Liver (tissue), 9 donors: ENCODE results near the gene ALDH2. TPM values are rescaled to one million over a fixed set of nuclear protein-coding genes. Genes with fewer than 3 reads are reported as not detected.
"Not testable (repeated sequence)": the region's sequence is repeated elsewhere in the genome, so short reads cannot be mapped to it uniquely, and the experiment has no call there.

Experiments used
- DNase-seq: peaks from one replicate; pipeline ENCODE4 v3.0.0-alpha.2; 2017; ENCODE audit warnings: low spot score
- H3K27ac ChIP-seq, 2 donors: one replicate each; pipeline ENCODE4 v1.7.0; 2013; ENCODE audit warnings: inconsistent platforms in 2 of 2, low read length in 2 of 2, control low read depth in 1 of 2, low read depth in 1 of 2, mild to moderate bottlenecking in 1 of 2
- H3K27me3 ChIP-seq, 4 donors: one replicate each; pipeline versions ENCODE4 v1.6.1 to v1.7.0; 2013; ENCODE audit warnings: low read length in 3 of 4, inconsistent platforms in 1 of 4, mild to moderate bottlenecking in 1 of 4, moderate library complexity in 1 of 4; ENCODE audit not compliant: control insufficient read depth in 4 of 4, insufficient read depth in 4 of 4
- H3K36me3 ChIP-seq, 4 donors: one replicate each; pipeline versions ENCODE4 v1.6.1 to v1.7.0; 2013; ENCODE audit warnings: low read length in 3 of 4, mild to moderate bottlenecking in 3 of 4, low read depth in 1 of 4, moderate library complexity in 1 of 4; ENCODE audit not compliant: control insufficient read depth in 4 of 4, insufficient read depth in 3 of 4
- H3K4me1 ChIP-seq, 4 donors: one replicate each; pipeline versions ENCODE4 v1.6.1 to v1.7.0; 2013; ENCODE audit warnings: low read length in 3 of 4, mild to moderate bottlenecking in 3 of 4, moderate library complexity in 1 of 4; ENCODE audit not compliant: control insufficient read depth in 4 of 4, insufficient read depth in 4 of 4
- H3K4me3 ChIP-seq, 3 donors: one replicate each; pipeline versions ENCODE4 v1.6.1 to v1.7.0; 2013; ENCODE audit warnings: low read length in 3 of 3, control low read depth in 1 of 3, low read depth in 1 of 3, mild to moderate bottlenecking in 1 of 3
- H3K9ac ChIP-seq, 2 donors: one replicate each; pipeline ENCODE4 v1.7.0; 2013; ENCODE audit warnings: low read length in 2 of 2, mild to moderate bottlenecking in 2 of 2, moderate library complexity in 2 of 2, control low read depth in 1 of 2, low read depth in 1 of 2
- H3K9me3 ChIP-seq, 4 donors: one replicate each; pipeline versions ENCODE4 v1.6.1 to v1.7.0; 2013; ENCODE audit warnings: low read length in 3 of 4; ENCODE audit not compliant: control insufficient read depth in 4 of 4
- EGR1 ChIP-seq, 2 donors: IDR thresholded peaks; 2 replicates each; pipeline ENCODE4 v1.6.1; 2016 to 2018; ENCODE audit warnings: antibody characterized with exemption in 2 of 2, low read depth in 2 of 2
- JUND ChIP-seq, 2 donors: IDR thresholded peaks; 2 replicates each; pipeline ENCODE4 v1.6.1; 2016; ENCODE audit warnings: antibody characterized with exemption in 2 of 2
- MAX ChIP-seq: IDR thresholded peaks from 2 replicates; pipeline ENCODE4 v1.6.1; 2016; ENCODE audit warnings: antibody characterized with exemption
- NR2F2 ChIP-seq: IDR thresholded peaks from 2 replicates; pipeline ENCODE4 v1.6.1; 2016; ENCODE audit warnings: antibody characterized with exemption
- RAD21 ChIP-seq, 2 donors: IDR thresholded peaks; 2 replicates each; pipeline ENCODE4 v1.6.1; 2016; ENCODE audit warnings: antibody characterized with exemption in 2 of 2, mild to moderate bottlenecking in 2 of 2
- REST ChIP-seq: IDR thresholded peaks from 2 replicates; pipeline ENCODE4 v1.6.1; 2016; ENCODE audit warnings: antibody characterized with exemption, mild to moderate bottlenecking
- SP1 ChIP-seq: IDR thresholded peaks from 2 replicates; pipeline ENCODE4 v1.6.1; 2018; ENCODE audit warnings: antibody characterized with exemption, mild to moderate bottlenecking
- YY1 ChIP-seq: IDR thresholded peaks from 2 replicates; pipeline ENCODE4 v1.6.1; 2016; ENCODE audit warnings: antibody characterized with exemption, mild to moderate bottlenecking
- WGBS: extraction: QIAGEN DNeasy Blood & Tissue Kit; methylation state at CpG from one replicate; pipeline ENCODE4 v1.1.7; 2013; 5-methylcytosine and 5-hydroxymethylcytosine counted together
- polyA plus RNA-seq, 2 donors: library from polyadenylated mRNA; stranded (reverse) in 1 of 2; unstranded in 1 of 2; fragments of 200-250 nt in 1 of 2; fragments of >200 nt in 1 of 2; fragmentation: Nextera tagmentation in 1 of 2; extraction: Ambion mirVana in 1 of 2; gene quantifications; one replicate each; pipeline versions ENCODE4 v1.2.1 to v1.2.3, GENCODE V29; 2013 to 2015
- total RNA-seq, 2 donors: library from RNA; depleted of rRNA; stranded (reverse); fragments of >200 nt; gene quantifications; one replicate each; pipeline ENCODE4 v1.2.3, GENCODE V29; 2014
- TF ChIP-seq, protein P1 (sequence below): IDR thresholded peaks from 2 replicates; pipeline ENCODE4 v1.6.1; 2016; ENCODE audit warnings: antibody characterized with exemption
- donor health status: healthy.
- donor health status: healthy.
- donor health status: healthy.
- donor health status: healthy.
- donor health status: healthy.

ALDH2 gene
- total RNA-seq, result 100 to 1,000 TPM in 1 of 2 donors, 10 to 100 TPM in 1; 93.1 to 333 TPM
- polyA plus RNA-seq, result 100 to 1,000 TPM; 813 to 849 TPM

GRCh38 chr12:111766608-111767361 lies at the start of gene ALDH2:
Gene ALDH2, plus strand, starts transcription at chr12:111766933. Its CDS starts 50 bp downstream, at chr12:111766983.
- H3K9me3 ChIP-seq, result no peaks in the 10 kb centered on the region
- H3K9ac ChIP-seq, result peak within 1 kb of the TSS; percentile 81 to 93
- H3K27me3 ChIP-seq, result no peaks in the 10 kb centered on the region
- H3K4me1 ChIP-seq, result peaks cover 6 to 47% (median 41%) of the 10 kb centered on the region in 4 donors
- peak; percentile 78 for DNase-seq
- peaks cover 0 to 6% (median 2%) of the 10 kb centered on the region in 4 donors for H3K36me3 ChIP-seq
- peak within 1 kb of the TSS; percentile 94 to 95 for H3K27ac ChIP-seq
- TF ChIP-seq REST (peak; percentile 38), EGR1 (IDR thresholded peaks at IDR 0.05; ENCODE audit: low read depth in 2 of 2) (no peak), SP1 (peak; percentile 63)
- H3K4me3 ChIP-seq, result peak within 1 kb of the TSS; percentile 88 to 97 (median 96)
- WGBS, result 1% methylated on average over 73 of the region's 73 CpGs

DNA sequence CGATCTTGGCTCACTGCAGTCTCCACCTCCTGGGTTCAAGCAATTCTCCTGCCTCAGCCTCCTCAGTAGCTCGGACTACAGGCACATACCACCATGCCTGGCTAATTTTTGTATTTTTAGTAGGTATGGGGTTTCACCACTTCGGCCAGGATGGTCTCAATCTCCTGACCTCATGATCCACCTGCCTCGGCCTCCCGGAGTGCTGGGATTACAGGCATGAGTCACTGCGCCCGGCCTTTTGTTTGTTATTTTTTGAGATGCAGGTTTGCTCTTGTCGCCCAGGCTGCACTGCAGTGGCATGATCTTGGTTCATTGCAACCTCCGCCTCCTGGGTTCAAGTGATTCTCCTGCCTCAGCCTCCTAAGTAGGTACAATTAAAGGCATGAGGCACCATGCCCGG lies 47.4 kb upstream of the ALDH2 start:
- H3K4me1 ChIP-seq, DNase-seq, H3K27me3 ChIP-seq, H3K9me3 ChIP-seq, H3K27ac ChIP-seq, H3K4me3 ChIP-seq, H3K9ac ChIP-seq: not testable (repeated sequence)
- WGBS, result 97% methylated on average over 10 of the region's 10 CpGs
- H3K36me3 ChIP-seq, result peaks cover 7 to 51% (median 23%) of the 10 kb centered on the region in 4 donors

GRCh38 chr12:111720457-111720856 lies 46.3 kb upstream of the ALDH2 start:
- Histone ChIP-seq H3K27ac (no peak overlapping the region), H3K4me1 (peaks cover 0 to 2% (median 0%) of the 10 kb centered on the region in 4 donors), H3K36me3 (peaks cover 7 to 44% (median 19%) of the 10 kb centered on the region in 4 donors), H3K27me3 (no peaks in the 10 kb centered on the region), H3K9me3 (no peaks in the 10 kb centered on the region), H3K4me3 (no peak overlapping the region), H3K9ac (no peak overlapping the region)
- no peak for TF ChIP-seq RAD21 (IDR thresholded peaks at IDR 0.05)
- TF ChIP-seq YY1, result no peak
- TF ChIP-seq MAX, result no peak
- no peak for TF ChIP-seq NR2F2
- TF ChIP-seq, protein P1, sequence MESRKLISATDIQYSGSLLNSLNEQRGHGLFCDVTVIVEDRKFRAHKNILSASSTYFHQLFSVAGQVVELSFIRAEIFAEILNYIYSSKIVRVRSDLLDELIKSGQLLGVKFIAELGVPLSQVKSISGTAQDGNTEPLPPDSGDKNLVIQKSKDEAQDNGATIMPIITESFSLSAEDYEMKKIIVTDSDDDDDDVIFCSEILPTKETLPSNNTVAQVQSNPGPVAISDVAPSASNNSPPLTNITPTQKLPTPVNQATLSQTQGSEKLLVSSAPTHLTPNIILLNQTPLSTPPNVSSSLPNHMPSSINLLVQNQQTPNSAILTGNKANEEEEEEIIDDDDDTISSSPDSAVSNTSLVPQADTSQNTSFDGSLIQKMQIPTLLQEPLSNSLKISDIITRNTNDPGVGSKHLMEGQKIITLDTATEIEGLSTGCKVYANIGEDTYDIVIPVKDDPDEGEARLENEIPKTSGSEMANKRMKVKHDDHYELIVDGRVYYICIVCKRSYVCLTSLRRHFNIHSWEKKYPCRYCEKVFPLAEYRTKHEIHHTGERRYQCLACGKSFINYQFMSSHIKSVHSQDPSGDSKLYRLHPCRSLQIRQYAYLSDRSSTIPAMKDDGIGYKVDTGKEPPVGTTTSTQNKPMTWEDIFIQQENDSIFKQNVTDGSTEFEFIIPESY, result no peak
- TF ChIP-seq JUND (IDR thresholded peaks at IDR 0.05), result no peak
- DNase-seq, result no peak
- 94% methylated on average over 6 of the region's 6 CpGs for WGBS

DNA sequence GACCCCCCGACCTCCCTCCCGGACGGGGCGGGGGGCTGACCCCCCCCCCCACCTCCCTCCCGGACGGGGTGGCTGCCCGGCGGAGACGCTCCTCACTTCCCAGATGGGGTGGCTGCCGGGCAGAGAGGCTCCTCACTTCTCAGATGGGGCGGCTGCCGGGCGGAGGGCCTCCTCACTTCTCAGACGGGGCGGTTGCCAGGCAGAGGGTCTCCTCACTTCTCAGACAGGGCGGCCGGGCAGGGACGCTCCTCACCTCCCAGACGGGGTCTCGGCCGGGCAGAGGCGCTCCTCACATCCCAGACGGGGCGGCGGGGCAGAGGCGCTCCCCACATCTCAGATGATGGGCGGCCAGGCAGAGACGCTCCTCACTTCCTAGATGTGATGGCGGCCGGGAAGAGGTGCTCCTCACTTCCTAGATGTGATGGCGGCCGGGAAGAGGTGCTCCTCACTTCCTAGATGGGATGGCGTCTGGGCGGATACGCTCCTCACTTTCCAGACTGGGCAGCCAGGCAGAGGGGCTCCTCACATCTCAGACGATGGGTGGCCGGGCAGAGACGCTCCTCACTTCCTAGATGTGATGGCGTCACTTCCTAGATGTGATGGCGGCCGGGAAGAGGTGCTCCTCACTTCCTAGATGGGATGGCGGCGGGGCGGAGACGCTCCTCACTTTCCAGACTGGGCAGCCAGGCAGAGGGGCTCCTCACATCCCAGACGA lies 42.9 kb upstream of the ALDH2 start:
- not testable (repeated sequence) for H3K4me3 ChIP-seq, H3K27me3 ChIP-seq, H3K4me1 ChIP-seq, DNase-seq, H3K9me3 ChIP-seq, H3K27ac ChIP-seq, H3K9ac ChIP-seq
- WGBS, result 98% methylated on average over 45 of the region's 46 CpGs
- peaks cover 5 to 25% (median 18%) of the 10 kb centered on the region in 4 donors for H3K36me3 ChIP-seq
